Adrenal gland (tissue), 12 donors: ENCODE data around the gene MCCD1. TPM values are rescaled to one million over a fixed set of nuclear protein-coding genes. Genes with fewer than 3 reads are reported as not detected.

Experiments
- DNase-seq, 7 donors: peaks; one replicate each; pipeline ENCODE4 v3.0.0-alpha.2; 2019 to 2020
- H3K27ac ChIP-seq, 5 donors: fragments of 200-600 bp; sonication (generic) in 4 of 5; 1 replicate in 3 of 5; 2 replicates in 2 of 5; pipeline versions ENCODE4 v1.5.1 to v1.8.0; 2016 to 2020; ENCODE audit warnings: mild to moderate bottlenecking in 1 of 5
- H3K27me3 ChIP-seq: fragments of 200-600 bp; 2 replicates; pipeline ENCODE4 v1.8.0; 2021
- H3K36me3 ChIP-seq, 2 donors: fragments of 200-600 bp; replicated peaks in 1 of 2; 1 replicate in 1 of 2; 2 replicates in 1 of 2; pipeline versions ENCODE4 v1.5.1 to v1.8.0; 2018 to 2022
- H3K4me1 ChIP-seq, 2 donors: fragments of 200-600 bp; replicated peaks in 1 of 2; 1 replicate in 1 of 2; 2 replicates in 1 of 2; pipeline versions ENCODE4 v1.5.1 to v1.8.0; 2018 to 2021
- H3K4me3 ChIP-seq, 4 donors: fragments of 200-600 bp; sonication (generic) in 3 of 4; one replicate each; pipeline ENCODE4 v1.5.1; 2016 to 2018
- H3K9me3 ChIP-seq, 3 donors: fragments of 200-600 bp; sonication (generic) in 1 of 3; replicated peaks in 1 of 3; 1 replicate in 2 of 3; 2 replicates in 1 of 3; pipeline versions ENCODE4 v1.5.1 to v1.8.0; 2016 to 2021
- CTCF ChIP-seq, 6 experiments: fragments of 450-650 bp in 4 of 6; fragments of 200-600 bp in 2 of 6; sonication (generic) in 1 of 6; IDR thresholded peaks; 1 replicate in 5 of 6; 2 replicates in 1 of 6; pipeline versions ENCODE4 v1.5.1 to v1.8.0; 2016 to 2021; ENCODE audit warnings: antibody characterized with exemption in 6 of 6, mild to moderate bottlenecking in 2 of 6, moderate library complexity in 1 of 6
- POLR2A ChIP-seq, 2 donors: fragments of 450-650 bp; IDR thresholded peaks; one replicate each; pipeline ENCODE4 v1.6.1; 2017; ENCODE audit warnings: antibody characterized with exemption in 2 of 2, mild to moderate bottlenecking in 2 of 2, moderate library complexity in 1 of 2
- WGBS, 4 donors: extraction: QIAGEN DNeasy Blood & Tissue Kit in 2 of 4; methylation state at CpG; one replicate each; pipeline versions ENCODE4 v1.1.5 to v1.1.7; 2013 to 2017; 5-methylcytosine and 5-hydroxymethylcytosine counted together
- intact Hi-C, 2 donors: fragments of 100-400 bp; cut with DNase I; formaldehyde crosslinking; loops; one replicate each; pipeline versions ENCODE4 v1.14.1 to v1.15.0; 2022 to 2023
- polyA plus RNA-seq, 3 donors: library from polyadenylated mRNA; stranded (reverse); fragments of 200-250 nt in 2 of 3; fragments of 350-450 nt in 1 of 3; fragmentation: Illumina TruSeq in 1 of 3; extraction: RNeasy Lipid Tissue Mini Kit (QIAGEN cat#74804) in 1 of 3; gene quantifications; one replicate each; pipeline ENCODE4 v1.2.3, GENCODE V29; 2013 to 2014
- total RNA-seq, 9 donors: library from RNA; depleted of rRNA in 4 of 9; stranded (reverse); fragments of >200 nt in 4 of 9; fragments of 120-200 nt in 1 of 9; fragmentation: NEBNext Ultra II Directional in 1 of 9; extraction: Animal tissue kit (Norgen Biotek cat#: 25700) in 1 of 9; gene quantifications; one replicate each; pipeline versions ENCODE4 v1.1.0 to v1.2.4, GENCODE V29; 2013 to 2023
- donor health status: healthy with polysubstance abuse.
- donor health status: Bipolar disorder and iron deficiency.
- donor health status: DM: yes; HTN: yes; CAD: no.
- donor health status: DM: no; HTN: no; CAD: no.
- donor health status: DM: no; HTN: no; CAD: no.
- donor health status: DM: yes; HTN: yes; CAD: no.

Gene MCCD1
- total and polyA plus RNA-seq, 12 donors = not detected

GRCh38 chr6:31531162-31531561 is 2.4 kb downstream of the MCCD1 start:
- H3K36me3 ChIP-seq = peaks cover 0 to 63% of the 10 kb centered on the region in 2 donors
- no peak for DNase-seq
- 85 to 91% (median 90%) methylated on average over 7 of the region's 7 CpGs for WGBS, 4 donors
- intact Hi-C loops = no loop called here
- H3K4me1 ChIP-seq = peaks cover 0 to 3% of the 10 kb centered on the region in 2 donors
- H3K27me3 ChIP-seq = no peaks in the 10 kb centered on the region
- no peaks in the 10 kb centered on the region for H3K9me3 ChIP-seq
- no peak overlapping the region for H3K4me3 ChIP-seq
- no peak for TF ChIP-seq CTCF (IDR thresholded peaks at IDR 0.05)
- TF ChIP-seq POLR2A (IDR thresholded peaks at IDR 0.05) = no peak
- no peak overlapping the region for H3K27ac ChIP-seq

GRCh38 chr6:31531771-31532643 is 3.2 kb downstream of the MCCD1 start:
- TF ChIP-seq POLR2A (IDR thresholded peaks at IDR 0.05) = no peak
- TF ChIP-seq CTCF (IDR thresholded peaks at IDR 0.05) = no peak
- Histone ChIP-seq H3K4me3 (no peak overlapping the region), H3K9me3 (no peaks in the 10 kb centered on the region), H3K4me1 (peaks cover 0 to 8% of the 10 kb centered on the region in 2 donors), H3K27me3 (no peaks in the 10 kb centered on the region), H3K36me3 (peaks cover 0 to 71% of the 10 kb centered on the region in 2 donors), H3K27ac (peak overlapping the region in 1 of 5 donors; percentile 14)
- no peak for DNase-seq
- intact Hi-C loops = no loop called here
- WGBS, 4 donors = 64 to 71% (median 67%) methylated on average over 9 of the region's 9 CpGs

GRCh38 chr6:31532644-31533454 is 4.1 kb downstream of the MCCD1 start:
- H3K4me3 ChIP-seq = no peak overlapping the region
- H3K27me3 ChIP-seq = no peaks in the 10 kb centered on the region
- DNase-seq = peak in 2 of 7 donors; percentile 33 to 48
- 29 to 46% (median 39%) methylated on average over 9 of the region's 9 CpGs for WGBS, 4 donors
- no peak for TF ChIP-seq CTCF (IDR thresholded peaks at IDR 0.05)
- TF ChIP-seq POLR2A (IDR thresholded peaks at IDR 0.05) = no peak
- H3K36me3 ChIP-seq = peaks cover 0 to 80% of the 10 kb centered on the region in 2 donors
- no peaks in the 10 kb centered on the region for H3K9me3 ChIP-seq
- peaks cover 0 to 11% of the 10 kb centered on the region in 2 donors for H3K4me1 ChIP-seq
- H3K27ac ChIP-seq = peak overlapping the region in 1 of 5 donors; percentile 14
- intact Hi-C loops = no loop called here

GRCh38 chr6:31533455-31533841 is 4.7 kb downstream of the MCCD1 start:
- no peaks in the 10 kb centered on the region for H3K27me3 ChIP-seq
- no peak for TF ChIP-seq CTCF (IDR thresholded peaks at IDR 0.05)
- TF ChIP-seq POLR2A (IDR thresholded peaks at IDR 0.05) = no peak
- WGBS, 4 donors = 75 to 100% (median 87%) methylated on average over 1 of the region's 1 CpG
- intact Hi-C loops = no loop called here
- no peak overlapping the region for H3K27ac ChIP-seq
- H3K4me3 ChIP-seq = no peak overlapping the region
- peaks cover 0 to 14% of the 10 kb centered on the region in 2 donors for H3K4me1 ChIP-seq
- H3K36me3 ChIP-seq = peaks cover 0 to 86% of the 10 kb centered on the region in 2 donors
- no peaks in the 10 kb centered on the region for H3K9me3 ChIP-seq
- no peak for DNase-seq
